ENCODE data around the gene AADACL3.

AADACL3 gene

GRCh38 chr1:12769976-12770505 lies 54.1 kb downstream of the AADACL3 start:
- DNase-seq, result no peak

- no peak for DNase-seq
Observed at GRCh38 chr1:12770620-12771019, 54.7 kb downstream of the AADACL3 start.

- no peak for DNase-seq
Observed at GRCh38 chr1:12771186-12771585, 55.3 kb downstream of the AADACL3 start.

- no peak for DNase-seq
Observed at GRCh38 chr1:12772520-12772919, 56.6 kb downstream of the AADACL3 start.

GRCh38 chr1:12773438-12773837 lies 57.5 kb downstream of the AADACL3 start, which contains the start of gene PRAMEF12:
PRAMEF12 (plus strand) TSS chr1:12773738; CDS start chr1:12774868, 1,130 bp downstream.
- no peak for DNase-seq

GRCh38 chr1:12774801-12775345 lies 59.0 kb downstream of the AADACL3 start:
- DNase-seq, result no peak

GRCh38 chr1:12775443-12775842 lies 59.5 kb downstream of the AADACL3 start:
- no peak for DNase-seq

- no peak for DNase-seq
Observed at GRCh38 chr1:12776801-12777557, 61.1 kb downstream of the AADACL3 start.
